Retinal pigment epithelial cell (primary cell): Measurements from ENCODE around the gene NHS.

Source experiments
- DNase-seq: peaks from one replicate; pipeline ENCODE4 v3.0.0-alpha.2; 2010; ENCODE audit warnings: low read depth
- H3K4me3 ChIP-seq: 2 replicates; pipeline ENCODE4 v1.5.1; 2011; ENCODE audit warnings: mild to moderate bottlenecking, low read length, control low read depth, moderate library complexity
- CTCF ChIP-seq: conservative IDR thresholded peaks from 2 replicates; pipeline ENCODE4 v1.5.1; 2011; ENCODE audit warnings: low read depth, low read length, control low read depth, inconsistent platforms

The NHS gene

DNA sequence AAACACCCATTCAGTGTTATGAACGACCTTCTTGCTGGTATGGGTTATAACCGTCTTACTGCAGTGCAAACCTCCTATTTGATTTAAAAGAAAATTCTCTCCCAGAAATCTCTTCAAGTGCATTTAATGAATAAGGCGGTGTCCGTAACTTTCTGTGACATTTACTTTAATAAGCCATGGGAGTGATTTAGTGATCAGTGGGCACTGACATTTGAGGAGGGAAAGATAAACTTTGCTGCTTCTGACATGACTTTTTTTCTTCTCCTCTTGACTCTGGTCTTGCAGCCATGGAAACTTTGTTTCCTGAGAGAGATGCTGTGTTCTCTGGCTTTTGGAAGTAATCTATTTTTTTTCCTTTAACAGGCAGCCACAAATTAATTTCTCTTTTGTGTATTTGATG lies 106.1 kb downstream of the NHS start:
- H3K4me3 ChIP-seq, result no peak overlapping the region
- no peak for DNase-seq
- no peak for TF ChIP-seq CTCF

DNA sequence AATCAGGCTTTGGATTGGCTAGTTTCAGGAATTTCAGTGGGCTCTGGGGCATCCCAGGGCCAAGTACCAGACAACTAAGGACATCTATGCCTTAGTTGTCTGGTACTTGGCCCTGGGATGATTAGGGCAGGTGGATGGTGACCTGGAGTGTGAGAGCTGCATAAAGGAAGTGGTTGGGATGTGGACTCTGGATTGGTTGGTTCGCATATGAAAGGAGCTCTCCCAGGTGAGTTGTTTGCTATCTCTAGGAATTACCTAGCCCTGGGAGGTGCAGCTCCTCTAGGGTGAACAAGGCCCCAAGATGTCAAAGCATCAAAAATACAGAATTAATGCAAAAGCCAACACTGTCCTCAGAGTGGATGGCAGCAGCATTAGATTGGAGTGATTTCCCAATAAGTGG lies 109.6 kb downstream of the NHS start:
- no peak overlapping the region for H3K4me3 ChIP-seq
- TF ChIP-seq CTCF, result no peak
- no peak for DNase-seq

DNA sequence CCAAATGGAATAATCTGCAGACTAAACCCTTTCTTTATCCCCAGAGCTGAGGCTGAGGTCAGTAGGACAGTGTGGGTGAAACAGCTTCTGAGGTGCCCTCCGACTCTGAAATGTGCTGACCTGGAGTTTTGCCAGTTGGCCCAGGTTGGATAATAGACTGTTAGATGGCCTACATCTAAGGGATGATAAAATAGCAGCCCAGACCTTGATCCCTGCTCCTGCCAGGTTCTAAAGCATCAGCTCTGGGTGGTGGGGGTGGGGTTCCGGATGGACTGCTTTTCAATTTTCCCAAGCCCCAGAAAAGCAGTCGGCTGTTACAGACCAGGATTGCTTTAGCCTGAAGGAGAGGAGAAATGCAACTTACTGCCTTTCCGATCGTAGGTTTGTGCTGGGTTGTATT lies 110.4 kb downstream of the NHS start:
- DNase-seq, result no peak
- no peak overlapping the region for H3K4me3 ChIP-seq
- TF ChIP-seq CTCF, result no peak

- H3K4me3 ChIP-seq, result no peak overlapping the region
- TF ChIP-seq CTCF, result no peak
- no peak for DNase-seq
Observed at GRCh38 chrX:17488036-17488435, 113.0 kb downstream of the NHS start.

DNA sequence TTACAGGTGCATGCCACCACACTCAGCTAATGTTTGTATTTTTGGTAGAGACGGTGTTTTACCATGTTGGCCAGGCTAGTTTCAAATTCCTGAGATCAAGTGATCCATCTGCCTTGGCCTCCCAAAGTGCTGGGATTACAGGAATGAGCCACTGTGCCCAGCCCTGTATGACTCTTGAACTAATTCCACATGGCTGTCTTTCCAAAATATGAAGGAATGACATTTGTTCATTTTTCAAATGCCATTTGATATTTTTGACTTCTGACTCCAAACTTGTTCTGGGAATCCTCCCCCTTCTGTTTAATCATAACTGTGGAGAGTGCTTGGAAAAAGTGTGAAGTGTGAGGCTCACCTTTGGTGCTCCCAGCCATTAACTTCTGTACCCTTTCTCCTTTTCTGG lies 119.2 kb downstream of the NHS start:
- no peak for TF ChIP-seq CTCF
- DNase-seq, result no peak
- no peak overlapping the region for H3K4me3 ChIP-seq

DNA sequence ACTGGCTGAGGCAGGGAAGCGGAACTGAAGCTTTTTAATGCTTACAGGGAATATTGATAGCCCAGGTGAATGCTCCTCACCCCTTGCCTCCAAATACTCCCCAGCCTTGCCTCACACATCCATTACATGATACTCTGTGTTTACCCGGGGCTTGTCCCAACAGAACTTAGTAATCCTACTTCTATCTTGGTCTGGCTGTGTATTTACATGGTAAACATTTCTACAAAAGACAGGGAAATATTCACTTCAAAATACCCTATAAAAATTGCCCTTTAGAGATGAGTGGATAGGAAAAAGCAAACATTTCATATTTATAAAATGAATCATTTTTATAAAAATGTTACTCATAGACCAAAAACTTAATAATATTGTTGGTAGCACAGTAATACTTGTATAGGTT lies 120.1 kb downstream of the NHS start:
- no peak overlapping the region for H3K4me3 ChIP-seq
- no peak for TF ChIP-seq CTCF
- DNase-seq, result no peak

DNA sequence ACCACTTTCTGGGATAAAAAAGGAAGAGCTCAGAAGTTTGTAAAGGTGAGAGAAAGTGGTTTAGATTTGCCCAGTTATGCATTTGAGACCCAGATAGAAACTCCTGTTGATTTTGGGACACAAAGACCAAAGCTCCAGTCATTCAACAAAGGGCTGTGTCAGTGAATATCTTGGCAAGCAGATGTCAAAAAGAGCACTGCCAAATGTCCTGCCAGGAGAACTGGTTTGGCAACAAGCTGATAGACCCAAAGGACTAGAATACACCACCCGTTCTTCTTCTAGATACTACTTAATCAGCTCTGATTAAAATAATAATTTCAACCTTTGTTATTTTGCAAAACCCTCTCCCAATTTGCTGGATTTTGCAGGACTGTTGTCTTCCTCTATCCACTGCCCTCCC lies 121.4 kb downstream of the NHS start:
- DNase-seq, result no peak
- TF ChIP-seq CTCF, result no peak
- no peak overlapping the region for H3K4me3 ChIP-seq
